NCI-H1930 (cell line): ENCODE results near the gene C1orf159.
"Not testable (repeated sequence)": the region's sequence is repeated elsewhere in the genome, so short reads cannot be mapped to it uniquely, and the experiment has no call there.

ENCODE experiments used
- DNase-seq, 2 experiments: peaks; one replicate each; lab custom pipeline; 2025; lab: John Stamatoyannopoulos, UW

The C1orf159 gene

GRCh38 chr1:1118011-1118875 lies 2.4 kb upstream of the C1orf159 start:
- DNase-seq: no peak

- DNase-seq: no peak
These were observed 1.6 kb upstream of the C1orf159 start for GRCh38 chr1:1117469-1117831.

GRCh38 chr1:1116701-1117468 lies 996 bp upstream of the C1orf159 start:
- DNase-seq: no peak

GRCh38 chr1:1115136-1115785 lies 628 bp downstream of the C1orf159 start:
- DNase-seq: no peak

- DNase-seq: no peak
These were observed 1.5 kb downstream of the C1orf159 start for GRCh38 chr1:1114431-1114830.

- DNase-seq: no peak
These were observed 3.5 kb downstream of the C1orf159 start for GRCh38 chr1:1112237-1112985.

- DNase-seq: no peak
These were observed 4.2 kb downstream of the C1orf159 start for GRCh38 chr1:1111516-1112236.

GRCh38 chr1:1110561-1110971 lies 5.3 kb downstream of the C1orf159 start:
- DNase-seq: no peak

- no peak for DNase-seq
These were observed 6.1 kb downstream of the C1orf159 start for GRCh38 chr1:1109743-1110142.

GRCh38 chr1:1106510-1107221 lies 9.2 kb downstream of the C1orf159 start:
- no peak for DNase-seq

- not testable (repeated sequence) for DNase-seq
These were observed 11.7 kb downstream of the C1orf159 start for GRCh38 chr1:1104152-1104551.

- DNase-seq: no peak
These were observed 14.4 kb downstream of the C1orf159 start for GRCh38 chr1:1101503-1101902.

- no peak for DNase-seq
These were observed 15.6 kb downstream of the C1orf159 start for GRCh38 chr1:1100296-1100695.

- no peak for DNase-seq
These were observed 16.2 kb downstream of the C1orf159 start for GRCh38 chr1:1099506-1100183.

GRCh38 chr1:1098681-1099421 lies 17.0 kb downstream of the C1orf159 start:
- no peak for DNase-seq

GRCh38 chr1:1096136-1096535 lies 19.8 kb downstream of the C1orf159 start:
- not testable (repeated sequence) for DNase-seq

GRCh38 chr1:1094981-1095380 lies 20.9 kb downstream of the C1orf159 start:
- no peak for DNase-seq

- no peak for DNase-seq
These were observed 22.3 kb downstream of the C1orf159 start for GRCh38 chr1:1093610-1093943.

- DNase-seq: no peak
These were observed 22.8 kb downstream of the C1orf159 start for GRCh38 chr1:1092894-1093609.
